ENCODE data around the gene PPP1R3F. TPM values are rescaled to one million over a fixed set of nuclear protein-coding genes. Genes with fewer than 3 reads are reported as not detected.
A peak's percentile ranks its signal among the peaks of the same experiment; 100 is the strongest.

The PPP1R3F gene
- polyA plus RNA-seq, 1 donor, result 7.9 TPM

DNA sequence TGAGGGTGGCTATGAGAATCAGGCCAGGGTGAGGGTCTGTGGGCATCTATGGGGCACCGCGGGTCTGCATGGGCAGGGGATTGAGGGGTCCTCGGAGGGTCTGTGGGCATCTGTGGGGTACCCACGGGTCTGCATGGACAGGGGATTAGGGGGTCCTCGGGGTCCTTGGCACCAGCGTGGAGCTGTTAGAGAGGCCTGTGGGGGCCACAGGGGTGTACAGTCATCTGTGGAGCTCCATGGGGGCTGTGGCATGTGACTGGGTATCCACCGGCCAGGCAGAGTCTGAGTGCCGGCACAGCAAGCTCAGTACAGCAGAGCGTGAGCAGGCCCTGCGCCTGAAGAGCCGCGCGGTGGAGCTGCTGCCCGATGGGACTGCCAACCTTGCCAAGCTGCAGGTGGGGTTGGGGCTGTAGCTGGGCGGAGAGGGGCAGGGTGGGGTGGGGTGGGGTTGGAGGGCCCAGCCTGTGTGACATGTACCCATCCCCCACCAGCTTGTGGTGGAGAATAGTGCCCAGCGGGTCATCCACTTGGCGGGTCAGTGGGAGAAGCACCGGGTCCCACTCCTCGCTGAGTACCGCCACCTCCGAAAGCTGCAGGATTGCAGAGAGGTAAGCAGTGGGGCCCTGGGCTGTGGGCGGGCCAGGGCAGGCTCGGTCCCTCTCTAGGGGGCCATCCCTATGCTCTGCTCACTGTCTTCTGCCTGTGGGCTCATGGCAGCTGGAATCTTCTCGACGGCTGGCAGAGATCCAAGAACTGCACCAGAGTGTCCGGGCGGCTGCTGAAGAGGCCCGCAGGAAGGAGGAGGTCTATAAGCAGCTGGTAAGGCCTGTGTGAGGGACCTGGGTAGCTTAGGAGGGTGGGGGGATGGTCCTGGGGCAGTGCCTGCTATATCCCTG, 21.4 kb upstream of the PPP1R3F start:
- no peak for DNase-seq (ENCODE audit: low read depth)

DNA sequence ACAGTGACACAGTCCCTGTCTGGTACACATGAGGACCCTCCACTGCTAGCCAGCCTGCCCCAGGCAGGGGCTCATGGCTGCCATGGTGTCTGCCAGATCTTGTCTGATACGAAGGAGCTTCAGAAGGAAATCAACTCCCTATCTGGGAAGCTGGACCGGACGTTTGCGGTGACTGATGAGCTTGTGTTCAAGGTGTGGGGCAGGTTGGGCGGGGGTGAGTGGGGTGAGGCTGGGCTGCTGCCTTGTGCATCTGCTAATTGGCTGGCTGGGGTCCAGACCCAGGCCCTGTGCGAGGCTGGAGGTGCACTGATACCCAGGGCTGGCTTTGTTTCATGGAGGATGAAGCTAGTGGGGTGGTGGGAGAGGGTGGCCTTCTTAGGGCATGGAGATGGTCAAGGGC, 20.5 kb upstream of the PPP1R3F start:
- no peak for DNase-seq (ENCODE audit: low read depth)

DNA sequence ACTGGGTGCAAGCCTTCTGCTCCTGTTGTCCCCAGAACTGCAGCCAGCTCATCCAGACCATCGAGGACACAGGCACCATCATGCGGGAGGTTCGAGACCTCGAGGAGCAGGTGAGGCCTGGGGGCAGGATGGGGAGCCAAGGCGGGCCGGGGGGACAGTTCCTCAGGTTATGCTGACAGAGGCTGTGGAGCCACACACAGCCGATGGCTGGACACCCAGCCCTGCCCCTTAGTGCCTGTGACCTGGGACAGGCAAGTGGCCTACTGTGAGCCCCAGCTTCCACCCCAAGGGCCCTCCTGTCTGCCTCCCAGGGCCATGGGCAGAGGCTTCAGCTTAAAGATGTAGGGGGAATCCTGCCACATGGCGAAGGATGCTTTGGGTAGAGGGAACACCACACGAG, 20.0 kb upstream of the PPP1R3F start:
- DNase-seq (ENCODE audit: low read depth), result no peak

DNA sequence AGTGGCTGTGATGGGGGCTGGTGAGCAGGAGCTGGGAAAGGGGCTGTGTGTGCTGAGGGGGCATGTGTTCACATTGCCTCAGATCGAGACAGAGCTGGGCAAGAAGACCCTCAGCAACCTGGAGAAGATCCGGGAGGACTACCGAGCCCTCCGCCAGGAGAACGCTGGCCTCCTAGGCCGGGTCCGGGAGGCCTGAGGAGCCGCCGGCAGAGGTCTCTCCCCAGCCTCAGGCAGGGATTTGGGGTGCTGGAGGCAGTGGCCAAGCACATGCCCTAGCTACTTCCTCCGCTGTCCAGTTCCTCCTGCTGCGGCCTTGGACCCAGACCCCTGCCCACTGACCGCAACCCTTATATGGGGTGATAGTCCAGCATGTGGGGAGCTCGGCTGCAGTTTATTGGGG, 19.5 kb upstream of the PPP1R3F start:
- DNase-seq (ENCODE audit: low read depth), result no peak

DNA sequence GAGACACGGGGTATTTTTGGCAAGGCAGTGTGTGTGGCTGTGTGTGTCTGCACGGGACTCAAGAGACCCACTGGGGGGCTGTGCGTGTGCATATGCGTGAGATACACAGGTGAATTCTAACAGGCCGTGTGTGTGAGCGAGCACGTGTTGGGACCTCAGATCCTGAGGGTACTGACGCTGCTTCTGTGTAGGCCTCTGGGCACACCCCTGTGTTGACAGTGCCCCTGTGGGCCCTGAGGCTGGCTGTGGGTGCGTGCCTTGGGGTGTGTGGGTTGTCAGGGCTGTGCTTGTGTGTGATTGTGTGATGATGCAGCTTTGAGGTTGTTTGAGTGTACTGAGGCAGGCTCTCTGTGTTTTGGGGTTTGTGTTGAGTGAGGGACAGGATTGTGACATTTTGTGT, 19.0 kb upstream of the PPP1R3F start:
- DNase-seq (ENCODE audit: low read depth), result no peak

DNA sequence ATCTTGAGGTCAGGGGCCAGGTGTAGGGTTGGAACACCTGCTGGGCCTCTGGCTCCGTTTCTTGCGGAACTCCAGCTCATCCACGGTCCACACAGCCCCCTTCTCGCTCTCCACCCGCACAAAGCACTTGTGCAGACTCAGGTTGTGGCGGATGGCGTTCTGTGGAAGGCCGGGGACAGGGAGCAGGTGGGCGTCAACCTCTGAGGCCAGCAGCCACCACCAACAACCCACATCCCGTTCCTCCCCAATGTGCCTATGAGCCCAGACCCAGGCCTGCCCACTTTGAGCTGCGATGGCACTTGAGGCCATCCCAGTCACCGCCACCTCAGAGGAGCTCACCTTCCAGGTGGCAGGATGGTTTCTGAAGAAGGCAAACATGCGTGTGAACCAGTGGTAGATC, 18.3 kb upstream of the PPP1R3F start:
- no peak for DNase-seq (ENCODE audit: low read depth)

DNA sequence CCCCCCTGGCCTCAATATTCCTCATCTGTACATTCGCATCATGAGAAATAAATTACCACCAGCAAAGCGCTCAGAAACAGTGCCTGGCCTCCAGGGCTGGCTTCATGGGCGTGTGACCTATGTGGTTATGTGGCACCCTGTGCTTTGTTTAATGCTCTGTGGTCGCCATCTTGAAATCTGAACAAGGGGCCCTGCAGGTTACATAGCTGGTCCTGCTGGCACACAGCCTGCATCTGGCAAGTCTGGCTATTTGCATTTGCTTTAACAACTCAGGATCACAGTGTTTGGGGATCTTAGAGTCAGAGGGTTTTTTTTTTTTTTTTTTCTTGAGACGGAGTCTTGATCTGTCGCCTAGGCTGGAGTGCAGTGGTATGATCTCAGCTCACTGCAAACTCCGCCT, 15.0 kb upstream of the PPP1R3F start:
- DNase-seq (ENCODE audit: low read depth), result no peak

DNA sequence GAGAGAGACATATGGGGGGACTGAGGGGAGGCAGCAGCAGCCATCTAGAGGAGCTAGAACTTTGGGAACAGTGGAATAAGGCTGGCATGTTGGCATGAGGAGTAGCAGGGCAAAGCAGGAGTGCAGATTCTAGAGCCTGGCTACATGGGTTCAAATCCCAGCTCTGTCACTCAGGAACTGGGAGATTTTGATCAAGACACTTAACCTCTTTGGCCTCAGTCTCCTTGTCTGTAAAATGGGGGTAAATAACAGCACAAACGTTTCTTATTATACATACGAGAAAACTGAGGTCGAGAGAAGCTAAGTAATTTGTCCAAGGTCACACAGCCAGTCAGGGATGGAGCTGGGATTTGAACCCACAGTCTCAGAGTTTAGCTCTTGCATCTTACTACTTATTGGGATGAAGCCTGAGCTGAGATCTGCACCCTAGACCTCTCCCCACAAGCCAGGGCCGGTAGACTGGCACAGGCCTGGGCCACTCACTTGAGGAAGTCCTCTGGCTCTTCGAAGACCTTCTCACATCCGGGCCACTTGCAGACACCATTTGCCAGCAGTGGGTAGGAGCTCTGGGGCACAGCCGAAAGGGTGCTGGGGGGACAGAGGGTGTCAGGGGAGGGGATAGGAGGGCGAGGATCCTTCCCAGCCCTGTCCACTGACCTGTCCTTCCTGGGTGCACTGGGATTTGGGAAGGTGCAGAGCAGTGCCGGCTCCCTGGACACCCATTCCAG, 13.2 kb upstream of the PPP1R3F start:
- DNase-seq (ENCODE audit: low read depth), result no peak

DNA sequence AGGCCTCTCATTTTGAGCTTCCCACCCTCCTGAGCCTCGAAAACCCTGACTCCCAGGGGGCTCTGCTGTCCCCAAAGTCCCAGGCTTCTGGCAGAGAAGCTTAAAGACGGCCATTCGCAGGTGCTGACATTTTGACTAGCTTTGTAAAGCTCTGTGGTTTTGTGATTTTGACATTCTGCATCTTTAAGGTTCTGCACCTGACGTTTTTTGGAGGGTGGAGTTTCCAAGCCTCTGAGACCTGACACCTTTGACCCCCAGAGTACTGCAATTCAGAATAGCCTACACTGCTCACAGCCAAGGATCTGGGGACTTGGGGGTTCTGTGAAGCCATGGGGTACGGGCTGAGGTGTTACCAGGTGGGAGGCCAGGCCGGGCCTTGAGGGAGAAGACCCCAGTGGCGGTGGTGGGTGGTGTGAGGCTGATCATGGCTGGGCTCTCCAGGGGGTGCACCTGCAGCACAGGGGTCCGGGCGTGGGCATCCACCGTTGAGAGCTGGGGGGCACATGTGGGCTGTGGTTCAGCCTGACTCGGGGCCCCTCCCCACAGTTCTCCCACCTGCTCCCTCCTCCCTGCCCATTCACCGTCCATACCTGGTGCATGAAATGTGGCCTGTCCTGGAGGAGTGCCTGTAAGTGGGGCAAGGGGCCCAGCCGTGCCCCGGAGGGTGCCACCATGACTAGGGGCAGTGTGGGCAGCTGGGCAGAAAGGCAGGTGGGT, 12.4 kb upstream of the PPP1R3F start:
- no peak for DNase-seq (ENCODE audit: low read depth)

DNA sequence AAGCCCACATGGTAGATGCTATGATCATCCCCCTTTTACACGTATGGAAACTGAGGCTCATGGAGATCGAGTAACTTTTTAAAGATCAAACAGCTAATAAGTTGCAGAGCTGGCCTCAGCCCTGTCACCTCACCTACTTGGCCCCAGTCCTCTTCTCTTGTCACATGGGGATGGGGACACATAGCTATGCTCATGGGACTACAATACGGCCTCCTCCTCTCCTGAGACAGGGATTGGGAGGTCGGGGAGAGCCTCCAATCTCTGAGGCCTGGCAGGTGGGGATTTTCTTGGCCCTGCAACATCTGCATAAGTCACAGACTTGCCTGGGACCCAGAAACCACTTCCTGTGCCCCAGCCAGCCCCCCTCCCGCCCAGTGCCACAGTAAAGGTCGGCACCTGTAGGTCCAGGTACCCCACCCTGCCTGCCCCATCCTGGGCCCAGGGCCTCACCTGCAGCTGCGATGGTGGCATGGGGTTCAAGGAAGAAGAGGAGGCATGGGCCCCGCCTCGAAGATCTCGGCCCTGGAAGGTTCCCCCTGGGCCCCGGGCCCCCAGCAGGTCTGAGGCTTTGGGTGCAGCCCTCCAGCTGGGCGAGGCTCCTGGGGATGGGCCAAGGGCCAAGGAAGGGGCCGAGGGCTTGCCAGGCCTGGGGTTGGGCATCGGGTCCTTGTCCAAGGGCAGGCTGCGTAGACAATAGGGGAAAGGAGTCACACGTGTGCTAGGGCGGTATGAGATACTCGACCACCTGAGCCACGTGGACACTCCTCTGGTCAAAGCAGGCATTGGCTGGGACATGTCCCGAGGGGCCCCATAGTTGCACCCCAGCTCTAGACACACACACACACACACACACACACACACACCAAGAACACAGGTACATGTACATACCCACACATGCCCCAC, 11.5 kb upstream of the PPP1R3F start:
- no peak for DNase-seq (ENCODE audit: low read depth)

DNA sequence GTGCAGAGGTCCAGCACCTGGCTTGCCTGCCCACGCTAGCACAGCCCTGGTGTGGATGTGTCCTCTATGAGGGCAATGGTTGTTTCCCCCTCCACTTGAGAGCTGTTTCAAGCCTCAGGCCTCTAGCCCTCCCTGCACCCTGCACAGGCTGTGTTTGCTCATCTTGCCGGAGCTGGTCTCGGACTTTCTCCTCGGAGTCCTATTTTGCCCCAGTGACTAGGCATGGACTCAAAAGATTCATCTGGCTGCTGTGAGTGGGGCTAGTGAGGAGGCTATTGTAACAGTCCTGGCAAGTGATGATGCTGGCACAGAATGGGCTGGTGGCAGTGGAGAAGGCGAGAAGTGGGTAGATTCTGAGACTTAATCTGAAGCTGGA, 10.9 kb upstream of the PPP1R3F start:
- no peak for DNase-seq (ENCODE audit: low read depth)

DNA sequence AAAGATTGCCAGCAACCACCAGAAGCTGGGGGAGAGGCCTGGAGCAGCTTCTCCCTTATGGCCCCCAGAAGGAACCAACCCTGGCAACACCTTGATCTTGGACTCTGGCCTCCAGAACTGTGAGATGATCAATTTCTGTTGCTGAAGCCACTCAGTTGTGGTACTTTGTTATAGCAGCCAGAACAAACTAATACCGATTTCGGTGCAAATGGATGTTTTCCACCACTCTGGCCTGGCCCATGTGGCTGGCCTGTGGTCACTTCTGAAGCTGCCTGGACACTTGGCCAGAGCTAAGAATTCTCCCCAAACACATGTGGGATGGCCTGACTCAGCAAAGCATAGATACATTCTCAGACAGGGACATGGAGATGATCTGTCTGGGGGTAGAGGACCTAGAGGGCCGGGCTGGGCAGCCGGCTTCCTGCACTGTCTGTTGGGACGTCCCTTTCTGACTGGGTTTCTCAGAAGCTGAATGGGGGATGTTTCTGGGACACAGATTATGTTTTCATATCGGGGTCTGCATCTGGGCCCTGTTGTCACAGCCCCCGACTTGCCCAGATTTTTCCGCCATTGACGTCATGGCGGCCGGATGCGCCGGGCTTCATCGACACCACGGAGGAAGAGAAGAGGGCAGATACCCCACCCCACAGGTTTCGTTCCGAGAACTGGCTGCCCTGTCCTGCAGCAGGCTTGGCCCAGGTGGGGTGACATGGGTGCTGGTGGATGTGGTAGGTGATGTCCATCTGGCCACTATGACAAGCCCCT, 9.2 kb upstream of the PPP1R3F start:
- DNase-seq (ENCODE audit: low read depth), result no peak

DNA sequence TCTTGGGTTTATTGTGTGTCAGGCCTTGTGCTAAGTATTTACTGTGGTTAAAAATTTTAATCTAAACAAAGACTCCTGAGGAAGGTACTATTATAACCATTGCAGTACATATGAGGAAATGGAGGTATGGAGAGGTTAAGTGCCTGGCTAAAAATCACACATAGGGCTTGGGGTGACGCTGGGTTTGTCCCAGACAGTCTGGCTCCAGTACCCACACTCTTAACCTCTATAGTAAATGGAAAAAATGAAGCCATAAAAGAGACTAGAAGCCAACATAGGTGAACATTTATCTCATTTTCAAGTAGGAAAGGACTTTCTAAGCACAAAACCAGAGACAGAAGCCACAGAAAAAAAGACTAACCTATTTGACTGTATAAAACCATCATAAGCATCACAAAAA, 7.0 kb upstream of the PPP1R3F start:
- no peak for DNase-seq (ENCODE audit: low read depth)

DNA sequence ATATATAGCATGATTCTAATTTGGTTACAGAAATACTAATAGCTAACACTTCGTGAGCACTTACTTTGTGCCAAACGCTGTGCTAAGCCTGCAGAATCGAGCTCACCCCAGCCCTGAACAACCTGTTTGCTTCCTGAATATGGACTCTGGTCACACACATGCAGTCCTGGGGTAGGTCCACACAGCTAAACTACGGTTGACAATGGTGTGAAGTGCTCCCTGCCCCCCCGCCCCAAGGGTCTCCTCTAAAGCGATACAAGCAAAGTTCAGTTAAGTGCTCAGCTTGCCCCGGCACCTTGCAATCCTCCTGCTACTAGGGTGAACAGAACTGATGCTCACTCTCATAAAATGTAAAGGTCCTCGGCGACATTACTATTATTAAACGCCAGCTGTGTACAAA, 6.0 kb upstream of the PPP1R3F start:
- no peak for DNase-seq (ENCODE audit: low read depth)

DNA sequence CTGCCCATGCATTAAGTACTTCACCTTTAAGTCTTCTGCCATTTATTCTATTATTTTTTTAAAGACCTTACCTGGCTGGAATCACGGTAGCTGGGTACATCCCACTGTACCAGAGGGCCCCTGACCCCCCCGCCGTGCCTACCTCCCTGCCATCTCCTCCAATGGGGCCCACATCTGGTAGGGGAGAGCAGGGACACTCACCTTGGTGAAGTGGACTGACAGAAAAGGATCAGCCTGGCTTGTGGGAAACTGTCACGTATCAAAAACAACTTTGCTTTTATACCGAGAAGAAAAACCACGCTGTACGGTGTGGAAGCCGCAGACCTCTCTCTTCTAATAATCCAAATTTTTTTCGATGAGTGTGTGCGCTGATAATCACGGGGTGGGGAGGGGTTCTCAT, 5.1 kb upstream of the PPP1R3F start, which contains the start of gene FOXP3:
FOXP3 (minus strand) TSS at position 251 of the 400 bp plus-strand sequence. CDS start 6,205 bp downstream, outside the sequence.
- DNase-seq (ENCODE audit: low read depth), result no peak

DNA sequence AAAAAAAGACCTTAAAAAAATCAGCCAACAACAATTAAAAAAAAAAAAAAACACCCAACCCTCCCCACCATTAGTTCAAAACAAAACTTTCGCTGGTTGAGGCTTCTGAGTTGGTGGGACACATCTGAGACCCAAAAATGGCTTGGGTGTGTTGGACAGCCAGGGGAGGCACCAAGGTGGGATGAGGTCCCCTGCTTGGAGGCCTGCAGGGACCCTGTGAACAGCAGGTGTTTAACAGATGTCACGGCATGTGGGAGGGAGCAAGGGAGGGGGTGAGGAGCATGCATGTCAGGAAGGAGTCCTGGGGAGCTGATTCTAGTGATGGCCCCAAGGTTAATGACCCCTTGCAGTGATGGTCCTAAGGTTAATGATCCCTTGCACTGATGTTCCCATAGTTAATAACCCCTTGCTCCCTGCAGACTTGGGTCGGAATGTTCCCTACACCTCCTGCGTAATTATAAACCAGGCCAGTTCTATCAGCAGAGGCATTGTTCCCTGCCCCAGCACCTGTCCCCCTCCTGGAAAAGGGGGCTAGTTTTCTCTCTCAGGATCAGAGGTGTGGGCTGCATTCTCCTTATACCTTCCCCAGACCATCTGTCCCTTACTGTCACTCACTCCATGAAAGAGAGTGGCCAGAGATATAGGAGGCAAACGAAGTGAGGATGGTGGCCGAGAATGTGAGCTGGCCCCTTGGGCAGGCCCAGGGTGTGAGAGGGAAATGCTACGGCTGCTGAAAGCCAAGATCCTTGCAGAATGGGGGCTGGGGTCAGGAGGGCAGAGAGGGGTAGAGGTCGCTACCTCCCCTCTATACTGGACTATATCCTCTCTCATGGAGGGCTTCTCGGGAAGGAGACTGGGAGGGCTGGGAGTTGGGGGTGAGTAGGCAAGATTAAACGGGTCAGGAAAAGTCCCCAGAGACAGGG, 2.8 kb upstream of the PPP1R3F start:
- DNase-seq (ENCODE audit: low read depth), result no peak

DNA sequence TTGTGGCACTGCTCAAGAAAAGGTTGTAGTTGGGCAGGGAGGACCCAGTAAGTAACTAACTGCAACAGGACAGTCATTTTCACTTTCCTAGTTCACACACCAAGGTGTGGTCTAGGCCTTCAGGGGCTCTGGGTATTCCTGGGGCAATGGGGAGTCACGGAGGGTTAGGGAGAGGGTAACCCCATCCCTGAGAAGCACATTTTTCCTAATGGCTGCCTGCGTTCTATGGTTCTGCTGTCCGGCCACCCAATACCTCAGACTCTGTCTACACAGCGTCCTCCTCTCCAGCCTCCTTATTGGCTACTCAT, 937 bp upstream of the PPP1R3F start:
- DNase-seq (ENCODE audit: low read depth), result no peak

DNA sequence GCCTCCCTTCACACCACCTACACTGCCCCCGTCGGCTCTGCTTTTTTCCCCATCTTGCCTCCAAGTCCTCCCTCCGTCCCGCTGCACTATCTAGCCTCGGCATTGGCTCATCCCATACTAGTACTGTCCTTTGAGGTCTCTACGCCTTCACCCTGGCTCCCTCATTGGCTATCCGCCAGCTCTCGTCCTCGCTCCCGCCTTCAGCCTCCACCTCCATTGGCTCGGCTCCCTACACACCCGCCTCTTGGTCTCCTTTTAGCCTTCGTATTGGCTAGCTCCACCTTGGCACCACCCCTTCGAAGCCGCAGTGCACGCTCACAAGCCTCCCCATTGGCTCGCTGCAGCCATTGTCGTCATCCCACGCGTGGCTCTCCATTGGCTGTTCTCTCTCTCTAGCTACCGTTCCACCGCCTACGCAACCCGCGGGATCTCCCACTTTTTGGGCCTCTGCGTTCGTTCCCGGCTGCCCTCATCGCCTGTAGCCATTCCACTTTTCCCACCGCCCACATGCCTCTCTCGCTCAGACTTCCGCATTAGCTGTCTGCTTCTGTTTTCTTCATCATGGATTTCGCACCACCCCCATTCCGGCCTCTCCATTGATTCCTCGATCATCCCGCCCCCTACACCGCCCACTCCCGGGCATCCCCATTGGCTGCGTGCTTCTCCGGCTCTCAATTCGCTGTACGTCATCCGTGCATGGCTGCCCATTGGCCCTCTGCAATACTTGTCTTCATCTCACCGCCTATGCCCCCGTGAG, 405 bp upstream of the PPP1R3F start:
- peak; percentile 92 for DNase-seq (ENCODE audit: low read depth)

Data from forelimb muscle (tissue), 1 donor.